Osteocyte (in vitro differentiated cells): Measurements from ENCODE around the gene TMPRSS11A. TPM values are rescaled to one million over a fixed set of nuclear protein-coding genes. Genes with fewer than 3 reads are reported as not detected.

Experiments
- DNase-seq: peaks from one replicate; pipeline ENCODE4 v3.0.0; 2021; ENCODE audit warnings: mixed read lengths; ENCODE audit not compliant: unreplicated experiment; ENCODE audit errors: extremely low spot score
- H3K27ac Mint-ChIP-seq: one replicate; pipeline ENCODE4 v1.8.0; 2021; ENCODE audit warnings: mild to moderate bottlenecking, mixed read lengths; ENCODE audit not compliant: unreplicated experiment
- H3K27me3 Mint-ChIP-seq: one replicate; pipeline ENCODE4 v1.8.0; 2021; ENCODE audit warnings: mixed read lengths; ENCODE audit not compliant: unreplicated experiment
- H3K36me3 Mint-ChIP-seq: one replicate; pipeline ENCODE4 v1.8.0; 2021; ENCODE audit warnings: mixed read lengths; ENCODE audit not compliant: unreplicated experiment
- H3K4me1 Mint-ChIP-seq: one replicate; pipeline ENCODE4 v1.8.0; 2021; ENCODE audit warnings: mixed read lengths; ENCODE audit not compliant: unreplicated experiment
- H3K4me3 Mint-ChIP-seq: one replicate; pipeline ENCODE4 v1.8.0; 2021; ENCODE audit warnings: mild to moderate bottlenecking, moderate library complexity, mixed read lengths; ENCODE audit not compliant: unreplicated experiment
- H3K9me3 Mint-ChIP-seq: one replicate; pipeline ENCODE4 v1.8.0; 2021; ENCODE audit warnings: mixed read lengths; ENCODE audit not compliant: unreplicated experiment
- CTCF ChIP-seq: fragments of 200-600 bp; sonication (generic); IDR thresholded peaks from 2 replicates; pipeline ENCODE4 v1.5.0; 2021; ENCODE audit warnings: antibody characterized with exemption, mild to moderate bottlenecking, moderate library complexity
- total RNA-seq: library from RNA; stranded (reverse); gene quantifications from 2 replicates; pipeline ENCODE4 v1.2.1, GENCODE V29; 2021

TMPRSS11A gene
- total RNA-seq, 1 donor from 2014 or later = not detected

- DNase-seq = no peak
- Mint-ChIP-seq H3K4me1 (no peaks in the 10 kb centered on the region), H3K27ac (no peak overlapping the region), H3K36me3 (no peaks in the 10 kb centered on the region), H3K27me3 (peaks cover 17% of the 10 kb centered on the region), H3K9me3 (peaks cover under 1% of the 10 kb centered on the region), H3K4me3 (no peak overlapping the region)
- no peak for TF ChIP-seq CTCF
Observed at GRCh38 chr4:67933038-67933437, 30.3 kb downstream of the TMPRSS11A start.

- Mint-ChIP-seq H3K4me3 (no peak overlapping the region), H3K9me3 (no peaks in the 10 kb centered on the region), H3K27me3 (peaks cover 17% of the 10 kb centered on the region), H3K4me1 (no peaks in the 10 kb centered on the region), H3K27ac (no peak overlapping the region), H3K36me3 (no peaks in the 10 kb centered on the region)
- TF ChIP-seq CTCF = no peak
- DNase-seq = no peak
Observed at GRCh38 chr4:67931256-67931655, 32.0 kb downstream of the TMPRSS11A start.

- Mint-ChIP-seq H3K27me3 (peaks cover 11% of the 10 kb centered on the region), H3K9me3 (no peaks in the 10 kb centered on the region), H3K36me3 (no peaks in the 10 kb centered on the region), H3K4me1 (no peaks in the 10 kb centered on the region), H3K4me3 (no peak overlapping the region), H3K27ac (no peak overlapping the region)
- no peak for TF ChIP-seq CTCF
- no peak for DNase-seq
Observed at GRCh38 chr4:67929426-67929825, 33.9 kb downstream of the TMPRSS11A start.

- H3K27me3 Mint-ChIP-seq = peaks cover 6% of the 10 kb centered on the region
- no peaks in the 10 kb centered on the region for H3K9me3 Mint-ChIP-seq
- no peak for DNase-seq
- no peak overlapping the region for H3K27ac Mint-ChIP-seq
- no peaks in the 10 kb centered on the region for H3K4me1 Mint-ChIP-seq
- TF ChIP-seq CTCF = no peak
- H3K4me3 Mint-ChIP-seq = no peak overlapping the region
- H3K36me3 Mint-ChIP-seq = no peaks in the 10 kb centered on the region
Observed at GRCh38 chr4:67928546-67928945, 34.7 kb downstream of the TMPRSS11A start.

- Mint-ChIP-seq H3K4me1 (no peaks in the 10 kb centered on the region), H3K27ac (no peak overlapping the region), H3K4me3 (no peak overlapping the region), H3K9me3 (no peaks in the 10 kb centered on the region), H3K36me3 (no peaks in the 10 kb centered on the region), H3K27me3 (peaks cover 5% of the 10 kb centered on the region)
- TF ChIP-seq CTCF = no peak
- DNase-seq = no peak
Observed at GRCh38 chr4:67927251-67927650, 36.0 kb downstream of the TMPRSS11A start.
